ENCODE results near the gene ALPP. TPM values are rescaled to one million over a fixed set of nuclear protein-coding genes. Genes with fewer than 3 reads are reported as not detected.
"Not testable (repeated sequence)": the region's sequence is repeated elsewhere in the genome, so short reads cannot be mapped to it uniquely, and the experiment has no call there.

ALPP gene
- total RNA-seq, 2 experiments from 2014 or later, result not detected

DNA sequence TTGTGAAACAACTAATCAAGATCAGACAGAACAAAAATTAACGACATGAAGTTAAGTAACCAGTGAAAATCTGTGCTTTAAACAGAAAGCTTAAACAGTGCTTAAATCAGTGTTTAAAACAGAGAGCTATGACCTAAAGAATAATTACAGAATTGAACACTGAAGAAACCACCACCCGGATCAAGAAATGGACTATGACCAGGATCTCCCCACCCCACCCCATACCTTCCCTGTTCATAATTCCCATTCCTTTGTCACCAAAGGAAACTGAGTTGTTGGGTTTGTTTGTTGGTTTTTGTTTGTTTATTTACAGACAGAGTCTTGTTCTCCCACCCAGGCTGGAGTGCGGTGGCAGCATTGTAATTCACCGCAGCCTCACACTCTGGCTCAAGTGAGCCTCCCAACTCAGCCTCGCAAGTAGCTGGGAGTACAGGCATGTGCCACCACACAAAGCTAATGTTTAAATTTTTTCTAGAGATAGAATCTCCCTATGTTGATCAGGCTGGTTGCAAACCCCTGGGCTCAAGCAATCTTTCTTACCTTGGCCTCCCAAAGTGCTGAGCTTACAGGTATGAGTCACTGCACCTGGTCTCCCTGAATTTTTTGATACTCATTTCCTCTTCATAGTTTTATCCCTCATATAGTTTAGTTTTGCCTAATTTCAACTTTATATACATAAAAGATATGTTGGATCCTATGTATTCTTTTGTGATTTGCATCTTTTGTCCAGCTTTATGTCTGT lies 19.9 kb downstream of the ALPP start:
- Mint-ChIP-seq H3K36me3 (ENCODE audit: low read depth) (no peaks in the 10 kb centered on the region), H3K9me3 (no peaks in the 10 kb centered on the region), H3K4me1 (no peaks in the 10 kb centered on the region), H3K27me3 (peaks cover 33% of the 10 kb centered on the region), H3K4me3 (no peak overlapping the region), H3K27ac (no peak overlapping the region)
- ChIA-PET CTCF (interaction anchor here (0.7 kb wide), 1 partner anchor 13 kb away, joined by 5 read pairs; no protein-coding TSS in a partner anchor), POLR2A (no interaction called here)
- DNase-seq, result no peak

DNA sequence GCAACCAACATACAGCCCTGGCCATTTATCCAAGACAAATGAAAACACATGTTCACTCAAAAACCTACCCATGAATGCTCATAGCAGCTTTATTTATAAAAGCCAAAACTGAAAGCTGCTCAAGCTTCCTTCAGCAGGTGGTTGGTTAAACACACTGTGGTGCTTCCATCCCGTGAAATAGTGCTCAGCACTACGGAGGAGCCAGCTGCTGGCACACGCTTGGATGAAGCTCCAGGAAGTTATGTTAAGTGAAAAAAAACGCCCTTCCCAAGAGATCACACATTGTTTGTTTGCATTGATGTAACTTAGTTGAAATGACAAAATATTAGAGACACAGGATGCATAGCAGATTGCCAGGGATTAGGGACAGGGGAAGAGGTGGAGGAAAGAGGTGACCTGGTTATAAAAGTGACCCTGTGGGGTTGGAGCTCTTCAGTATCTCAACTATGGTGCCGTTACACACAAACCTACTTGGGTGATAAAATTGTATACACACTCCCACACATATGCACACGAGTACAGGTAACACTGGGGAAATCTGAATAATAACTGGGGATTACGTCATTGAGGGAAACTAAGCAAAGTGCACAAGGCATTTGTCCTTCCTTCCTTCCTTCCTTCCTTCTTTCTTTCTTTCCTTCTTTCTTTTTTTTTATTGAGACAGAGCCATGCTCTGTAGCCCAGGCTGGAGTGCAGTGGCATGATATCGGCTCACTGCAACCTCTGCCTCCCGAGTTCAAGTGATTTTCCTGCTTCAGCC lies 21.9 kb downstream of the ALPP start:
- POLR2A ChIA-PET, result no interaction called here
- H3K4me3 Mint-ChIP-seq, result no peak overlapping the region

DNA sequence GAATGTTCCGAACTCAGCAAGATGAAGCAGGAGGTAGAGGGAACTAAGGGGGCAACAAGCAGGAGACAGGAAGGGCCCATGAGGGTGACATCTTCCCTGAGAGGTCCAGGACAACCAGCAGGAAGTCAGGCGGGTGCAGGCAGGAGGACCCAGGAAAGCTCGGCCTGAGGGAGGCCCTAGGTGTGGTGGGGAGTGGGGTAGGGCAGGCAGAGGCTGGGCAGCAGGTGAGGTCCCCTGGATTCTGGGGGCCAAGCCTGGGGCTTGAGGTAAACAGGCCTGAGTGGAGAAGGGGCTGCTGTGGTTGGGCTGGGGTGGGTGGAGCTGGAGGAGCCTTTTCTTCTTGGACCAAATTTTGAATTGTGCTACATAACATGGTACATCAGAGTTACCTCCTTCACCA lies 24.0 kb downstream of the ALPP start:
- ChIA-PET CTCF (interaction anchor here (0.7 kb wide), 1 partner anchor 256 kb away, joined by 3 read pairs; no protein-coding TSS in a partner anchor), POLR2A (no interaction called here)
- H3K4me3 Mint-ChIP-seq, result no peak overlapping the region
- peaks cover 25% of the 10 kb centered on the region for H3K27me3 Mint-ChIP-seq
- DNase-seq, result no peak
- H3K4me1 Mint-ChIP-seq, result no peaks in the 10 kb centered on the region
- no peaks in the 10 kb centered on the region for H3K9me3 Mint-ChIP-seq
- no peaks in the 10 kb centered on the region for H3K36me3 Mint-ChIP-seq (ENCODE audit: low read depth)
- H3K27ac Mint-ChIP-seq, result no peak overlapping the region

More for the DNA sequence above, 21.9 kb downstream of the ALPP start:
- Mint-ChIP-seq H3K4me1 (no peaks in the 10 kb centered on the region), H3K27ac (no peak overlapping the region), H3K36me3 (ENCODE audit: low read depth) (no peaks in the 10 kb centered on the region), H3K9me3 (no peaks in the 10 kb centered on the region), H3K27me3 (peaks cover 30% of the 10 kb centered on the region)
- CTCF ChIA-PET, result no interaction called here
- DNase-seq, result no peak

GRCh38 chr2:232405943-232406510 lies 27.5 kb downstream of the ALPP start:
- Mint-ChIP-seq H3K36me3 (ENCODE audit: low read depth) (no peaks in the 10 kb centered on the region), H3K9me3 (no peaks in the 10 kb centered on the region), H3K4me1 (no peaks in the 10 kb centered on the region), H3K4me3 (no peak overlapping the region), H3K27me3 (peaks cover 14% of the 10 kb centered on the region), H3K27ac (no peak overlapping the region)
- no peak for DNase-seq
- ChIA-PET POLR2A (no interaction called here), CTCF (no interaction called here)

- H3K4me3 Mint-ChIP-seq, result no peak within 1 kb of the TSS
- H3K27me3 Mint-ChIP-seq, result peaks cover 18% of the 10 kb centered on the region
- H3K27ac Mint-ChIP-seq, result no peak within 1 kb of the TSS
- H3K9me3 Mint-ChIP-seq, result no peaks in the 10 kb centered on the region
- H3K4me1 Mint-ChIP-seq, result no peaks in the 10 kb centered on the region
- ChIA-PET POLR2A (no interaction called here), CTCF (no interaction called here)
- DNase-seq, result no peak
- H3K36me3 Mint-ChIP-seq (ENCODE audit: low read depth), result no peaks in the 10 kb centered on the region
Measured at GRCh38 chr2:232406556-232407310, 28.2 kb downstream of the ALPP start, which contains the start of gene ALPG. ALPG (plus strand) TSS chr2:232406844; CDS start chr2:232406895, 51 bp downstream.

DNA sequence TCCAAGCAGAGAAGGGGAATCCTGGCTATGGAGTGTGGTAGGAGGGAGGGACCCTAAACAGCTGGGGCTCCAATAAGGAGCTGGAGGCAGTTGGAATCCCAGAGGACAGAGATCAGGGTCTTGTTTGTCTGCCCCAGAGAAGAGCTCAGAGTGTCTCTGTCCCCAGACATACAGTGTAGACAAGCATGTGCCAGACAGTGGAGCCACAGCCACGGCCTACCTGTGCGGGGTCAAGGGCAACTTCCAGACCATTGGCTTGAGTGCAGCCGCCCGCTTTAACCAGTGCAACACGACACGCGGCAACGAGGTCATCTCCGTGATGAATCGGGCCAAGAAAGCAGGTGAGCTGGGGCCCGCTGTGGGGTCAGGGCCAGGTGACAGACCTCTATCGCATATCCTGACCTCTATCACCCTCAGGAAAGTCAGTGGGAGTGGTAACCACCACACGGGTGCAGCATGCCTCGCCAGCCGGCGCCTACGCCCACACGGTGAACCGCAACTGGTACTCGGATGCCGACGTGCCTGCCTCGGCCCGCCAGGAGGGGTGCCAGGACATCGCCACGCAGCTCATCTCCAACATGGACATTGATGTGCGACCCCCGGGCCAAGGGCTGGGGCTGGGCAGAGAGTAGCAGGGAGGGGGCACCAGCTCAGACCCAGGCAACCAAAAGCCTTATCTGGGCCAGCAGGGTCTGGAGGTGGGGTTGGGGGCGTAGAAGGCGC lies 29.0 kb downstream of the ALPP start:
- H3K4me3 Mint-ChIP-seq; CTCF ChIA-PET; H3K36me3 Mint-ChIP-seq (ENCODE audit: low read depth); H3K27ac Mint-ChIP-seq; H3K9me3 Mint-ChIP-seq; H3K4me1 Mint-ChIP-seq; POLR2A ChIA-PET; DNase-seq: not testable (repeated sequence)
- peaks cover 21% of the 10 kb centered on the region for H3K27me3 Mint-ChIP-seq

DNA sequence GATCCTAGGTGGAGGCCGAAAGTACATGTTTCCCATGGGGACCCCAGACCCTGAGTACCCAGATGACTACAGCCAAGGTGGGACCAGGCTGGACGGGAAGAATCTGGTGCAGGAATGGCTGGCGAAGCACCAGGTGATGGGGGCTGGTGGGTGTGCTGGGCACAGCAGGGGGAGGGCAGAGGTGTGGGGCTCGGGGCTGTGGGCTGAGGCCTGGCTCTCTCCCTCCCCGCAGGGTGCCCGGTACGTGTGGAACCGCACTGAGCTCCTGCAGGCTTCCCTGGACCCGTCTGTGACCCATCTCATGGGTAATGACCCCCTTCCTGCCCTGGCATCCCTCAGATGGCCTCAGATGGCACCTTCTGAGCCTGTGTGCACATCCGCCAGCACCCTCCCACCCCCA lies 29.7 kb downstream of the ALPP start:
- H3K4me1 Mint-ChIP-seq; CTCF ChIA-PET; DNase-seq; H3K27ac Mint-ChIP-seq; H3K4me3 Mint-ChIP-seq; H3K36me3 Mint-ChIP-seq (ENCODE audit: low read depth); POLR2A ChIA-PET; H3K9me3 Mint-ChIP-seq: not testable (repeated sequence)
- H3K27me3 Mint-ChIP-seq, result peaks cover 25% of the 10 kb centered on the region

DNA sequence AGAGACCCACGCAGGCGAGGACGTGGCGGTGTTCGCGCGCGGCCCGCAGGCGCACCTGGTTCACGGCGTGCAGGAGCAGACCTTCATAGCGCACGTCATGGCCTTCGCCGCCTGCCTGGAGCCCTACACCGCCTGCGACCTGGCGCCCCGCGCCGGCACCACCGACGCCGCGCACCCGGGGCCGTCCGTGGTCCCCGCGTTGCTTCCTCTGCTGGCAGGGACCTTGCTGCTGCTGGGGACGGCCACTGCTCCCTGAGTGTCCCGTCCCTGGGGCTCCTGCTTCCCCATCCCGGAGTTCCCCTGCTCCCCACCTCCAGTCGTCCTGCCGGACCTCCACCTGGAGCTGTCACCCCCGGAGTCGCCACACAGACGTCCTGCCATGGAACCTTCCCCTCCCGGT lies 31.1 kb downstream of the ALPP start:
- H3K4me3 Mint-ChIP-seq; DNase-seq; H3K27ac Mint-ChIP-seq; POLR2A ChIA-PET; H3K36me3 Mint-ChIP-seq (ENCODE audit: low read depth); CTCF ChIA-PET; H3K9me3 Mint-ChIP-seq; H3K4me1 Mint-ChIP-seq: not testable (repeated sequence)
- peaks cover 33% of the 10 kb centered on the region for H3K27me3 Mint-ChIP-seq

DNA sequence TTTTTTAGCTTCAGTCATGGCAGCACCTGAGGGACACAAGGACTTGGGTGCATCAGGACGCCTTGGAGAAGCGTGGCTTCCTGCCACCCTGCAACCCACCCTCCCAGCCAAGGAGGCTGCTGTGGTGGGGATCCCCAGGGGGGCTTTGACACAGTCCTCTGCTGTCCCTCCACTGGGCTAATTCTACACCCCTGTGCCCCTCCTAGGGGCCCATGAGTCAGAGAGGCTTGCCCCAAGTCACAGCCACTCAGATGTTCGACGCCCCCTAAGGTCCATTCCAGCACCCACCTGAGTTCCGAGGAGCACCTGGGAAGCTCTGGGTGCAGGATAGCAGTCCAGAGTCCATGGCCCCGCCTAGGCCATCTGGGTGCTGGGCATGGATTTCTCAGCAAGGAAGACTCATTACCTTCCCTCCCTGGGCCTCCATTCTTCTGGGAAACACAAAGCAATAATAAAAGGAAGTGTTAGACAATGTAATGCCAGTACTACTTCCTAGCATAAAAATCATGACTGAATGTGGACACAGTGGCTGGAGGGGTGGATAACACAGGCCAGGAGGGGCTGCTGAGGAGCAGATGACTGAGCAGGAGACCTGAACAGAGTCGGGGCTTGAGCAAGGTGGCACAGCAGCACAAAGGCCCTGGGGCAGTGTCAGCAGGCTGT lies 31.8 kb downstream of the ALPP start:
- ChIA-PET POLR2A (no interaction called here), CTCF (no interaction called here)
- no peak overlapping the region for H3K4me3 Mint-ChIP-seq
- no peaks in the 10 kb centered on the region for H3K9me3 Mint-ChIP-seq
- DNase-seq, result no peak
- no peaks in the 10 kb centered on the region for H3K36me3 Mint-ChIP-seq (ENCODE audit: low read depth)
- no peak overlapping the region for H3K27ac Mint-ChIP-seq
- peaks cover 34% of the 10 kb centered on the region for H3K27me3 Mint-ChIP-seq
- H3K4me1 Mint-ChIP-seq, result peaks cover 4% of the 10 kb centered on the region

DNA sequence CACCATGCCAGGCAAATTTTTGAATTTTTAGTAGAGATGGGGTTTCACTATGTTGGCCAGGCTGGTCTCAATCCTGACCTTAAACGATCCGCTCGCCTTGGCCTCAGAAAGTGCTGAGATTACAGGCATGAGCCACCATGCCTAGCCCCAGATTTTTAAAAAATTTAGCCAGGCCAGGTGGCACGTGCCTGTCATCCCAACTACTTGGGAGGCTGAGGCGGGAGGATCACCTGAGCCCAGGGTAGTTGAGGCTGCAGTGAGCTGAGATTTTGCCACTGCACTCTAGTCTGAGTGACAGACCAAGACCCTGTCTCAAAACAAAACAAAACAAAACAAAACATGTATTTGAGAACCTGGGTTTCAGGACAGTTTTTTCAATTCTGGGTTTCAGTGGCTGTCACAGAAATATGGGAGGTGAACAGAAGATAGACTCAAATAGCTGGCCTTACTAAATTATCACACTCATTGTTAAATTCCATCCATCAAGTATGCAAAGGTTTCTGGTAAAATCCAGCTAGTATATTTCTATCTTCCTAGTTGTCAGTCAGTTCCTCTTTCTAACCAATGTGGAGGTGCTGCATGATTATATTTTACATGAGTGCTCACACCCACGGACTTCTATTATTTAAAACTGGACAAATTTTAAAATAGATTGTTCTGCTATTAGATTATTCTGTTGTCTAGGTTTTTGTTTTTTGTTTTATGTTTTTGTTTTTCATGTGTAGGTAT lies 33.5 kb downstream of the ALPP start:
- CTCF ChIA-PET, result no interaction called here
- H3K27me3 Mint-ChIP-seq, result peaks cover 37% of the 10 kb centered on the region
- DNase-seq, result no peak
- no peak overlapping the region for H3K27ac Mint-ChIP-seq
- no peak overlapping the region for H3K4me3 Mint-ChIP-seq
- POLR2A ChIA-PET, result no interaction called here
- H3K9me3 Mint-ChIP-seq, result no peaks in the 10 kb centered on the region
- peaks cover 4% of the 10 kb centered on the region for H3K4me1 Mint-ChIP-seq
- H3K36me3 Mint-ChIP-seq (ENCODE audit: low read depth), result no peaks in the 10 kb centered on the region

DNA sequence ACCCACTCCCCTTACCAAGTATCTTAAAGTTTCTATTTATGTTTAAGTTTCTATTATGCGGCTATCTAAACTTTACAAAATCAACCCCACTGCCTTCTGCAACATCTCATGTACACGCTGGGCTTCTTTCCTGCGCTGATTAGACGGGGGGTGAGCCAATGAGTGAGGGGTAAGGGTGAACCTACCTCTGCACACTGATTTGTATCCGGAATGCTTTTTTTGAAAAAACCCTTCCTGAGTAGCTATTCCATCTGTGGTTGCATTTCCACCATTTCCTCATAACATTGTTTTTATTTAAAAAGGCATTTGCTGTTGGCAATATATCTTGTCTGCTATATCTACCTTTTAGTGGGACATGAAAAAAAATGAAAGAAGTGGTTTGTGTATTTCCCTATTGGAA lies 34.4 kb downstream of the ALPP start:
- ChIA-PET CTCF (interaction anchor here (1.0 kb wide), 1 partner anchor 24 kb away, joined by 3 read pairs; no protein-coding TSS in a partner anchor), POLR2A (no interaction called here)
- no peaks in the 10 kb centered on the region for H3K36me3 Mint-ChIP-seq (ENCODE audit: low read depth)
- no peak for DNase-seq
- H3K9me3 Mint-ChIP-seq, result no peaks in the 10 kb centered on the region
- peaks cover 38% of the 10 kb centered on the region for H3K27me3 Mint-ChIP-seq
- H3K4me3 Mint-ChIP-seq, result no peak overlapping the region
- peaks cover 4% of the 10 kb centered on the region for H3K4me1 Mint-ChIP-seq
- no peak overlapping the region for H3K27ac Mint-ChIP-seq

DNA sequence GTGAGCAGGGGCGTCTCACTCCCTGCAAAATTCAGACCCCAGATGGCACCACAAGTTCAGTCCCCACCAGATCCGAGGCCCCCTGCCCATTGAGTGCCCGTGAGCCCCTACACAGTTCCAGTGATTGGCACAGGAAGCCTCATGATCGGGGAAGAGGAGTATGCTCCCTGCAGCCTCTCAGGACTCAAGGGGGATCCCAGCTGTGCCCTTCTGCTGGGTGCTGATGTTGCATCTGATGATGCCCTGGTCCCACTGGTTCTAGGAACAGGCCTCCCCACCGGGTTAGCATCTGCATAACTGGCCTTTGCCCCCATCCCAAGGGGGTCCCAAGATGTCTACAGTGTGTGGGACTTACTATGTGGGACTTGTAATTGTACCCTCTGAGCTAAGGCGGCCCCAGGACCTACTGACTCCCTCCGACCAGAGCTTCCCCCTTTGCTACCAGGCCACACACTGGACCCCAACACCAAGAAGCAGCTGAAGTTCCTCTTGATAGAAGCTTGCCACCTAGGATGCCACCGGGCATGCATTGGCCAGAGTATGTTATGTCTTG lies 36.7 kb downstream of the ALPP start:
- no peaks in the 10 kb centered on the region for H3K36me3 Mint-ChIP-seq (ENCODE audit: low read depth)
- POLR2A ChIA-PET, result no interaction called here
- peaks cover 56% of the 10 kb centered on the region for H3K27me3 Mint-ChIP-seq
- no peaks in the 10 kb centered on the region for H3K9me3 Mint-ChIP-seq
- no peak for DNase-seq
- H3K27ac Mint-ChIP-seq, result no peak overlapping the region
- H3K4me1 Mint-ChIP-seq, result peaks cover 12% of the 10 kb centered on the region
- CTCF ChIA-PET, result no interaction called here
- H3K4me3 Mint-ChIP-seq, result no peak overlapping the region

Measured in activated CD4-positive, alpha-beta memory T cell treated with anti-CD3 and anti-CD28 coated beads, Interleukin-2, amount 10 ng/mL, durations not matched to agents 7 days and 5 days (primary cell).